Activated CD8-positive, alpha-beta T cell treated with anti-CD3 and anti-CD28 coated beads, Interleukin-2, amount 10 ng/mL, durations not matched to agents 7 days and 5 days (primary cell): ENCODE data around the gene HSD11B2. TPM values are rescaled to one million over a fixed set of nuclear protein-coding genes. Genes with fewer than 3 reads are reported as not detected.
"Not testable (repeated sequence)": the region's sequence is repeated elsewhere in the genome, so short reads cannot be mapped to it uniquely, and the experiment has no call there.

Source experiments
- ATAC-seq: fragments of 150-1000 bp; cut with Tn5 transposase; one replicate; pipeline ENCODE4 v1.10.0; 2021; ENCODE audit warnings: moderate library complexity
- CTCF ChIA-PET: fragments of 350-600 bp; sonication (Branson Sonifier 250); formaldehyde crosslinking; loops from one replicate; lab custom pipeline; 2021; ENCODE audit warnings: antibody characterized with exemption; lab: Charles Lee
- POLR2A ChIA-PET: fragments of 350-600 bp; sonication (Branson Sonifier 250); formaldehyde crosslinking; loops from one replicate; lab custom pipeline; 2021; ENCODE audit warnings: antibody characterized with exemption; lab: Charles Lee
- DNase-seq: peaks from one replicate; pipeline ENCODE4 v3.0.0-alpha.2; 2020
- H3K27ac Mint-ChIP-seq: one replicate; pipeline ENCODE4 v1.8.0; 2021; ENCODE audit warnings: mild to moderate bottlenecking, mixed read lengths
- H3K27me3 Mint-ChIP-seq: one replicate; pipeline ENCODE4 v1.8.0; 2021; ENCODE audit warnings: low read depth, mixed read lengths
- H3K36me3 Mint-ChIP-seq: one replicate; pipeline ENCODE4 v1.8.0; 2021; ENCODE audit warnings: low read depth, mixed read lengths
- H3K4me1 Mint-ChIP-seq: one replicate; pipeline ENCODE4 v1.8.0; 2021; ENCODE audit warnings: low read depth, mixed read lengths
- H3K4me3 Mint-ChIP-seq: one replicate; pipeline ENCODE4 v1.8.0; 2021; ENCODE audit warnings: mild to moderate bottlenecking, mixed read lengths
- H3K9me3 Mint-ChIP-seq: one replicate; pipeline ENCODE4 v1.8.0; 2022; ENCODE audit warnings: mixed read lengths; ENCODE audit not compliant: insufficient read depth
- total RNA-seq, 2 experiments: library from RNA; stranded (reverse); gene quantifications; one replicate each; pipeline ENCODE4 v1.2.3, GENCODE V29; 2021

HSD11B2 gene
- total RNA-seq, 2 experiments from 2014 or later: not detected

DNA sequence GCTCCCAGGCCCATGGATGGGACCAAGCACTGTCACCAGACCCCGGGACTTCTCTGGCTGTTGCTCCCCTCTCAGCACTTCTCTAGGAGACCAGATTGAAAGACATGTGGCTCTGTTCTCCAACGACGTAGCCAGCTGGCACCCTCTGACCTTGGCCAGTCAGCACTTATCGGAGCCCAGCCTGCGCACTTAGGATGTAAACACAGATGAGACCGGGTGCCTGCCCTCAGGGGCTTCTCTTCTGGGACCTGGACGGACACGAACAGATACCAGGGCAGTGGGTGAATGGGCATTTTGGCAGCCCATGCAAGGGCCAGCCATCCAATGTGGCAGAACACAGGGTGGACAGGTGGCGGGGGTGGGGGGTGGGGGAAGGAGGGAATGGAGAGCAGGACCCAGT lies 21.3 kb upstream of the HSD11B2 start:
- H3K4me3 Mint-ChIP-seq: no peak overlapping the region
- DNase-seq (no peak), ATAC-seq (no peak)
- POLR2A ChIA-PET: no interaction called here
- CTCF ChIA-PET: no interaction called here
- no peaks in the 10 kb centered on the region for H3K36me3 Mint-ChIP-seq
- no peak overlapping the region for H3K27ac Mint-ChIP-seq
- no peaks in the 10 kb centered on the region for H3K4me1 Mint-ChIP-seq
- no peaks in the 10 kb centered on the region for H3K9me3 Mint-ChIP-seq
- H3K27me3 Mint-ChIP-seq: peaks cover 10% of the 10 kb centered on the region

DNA sequence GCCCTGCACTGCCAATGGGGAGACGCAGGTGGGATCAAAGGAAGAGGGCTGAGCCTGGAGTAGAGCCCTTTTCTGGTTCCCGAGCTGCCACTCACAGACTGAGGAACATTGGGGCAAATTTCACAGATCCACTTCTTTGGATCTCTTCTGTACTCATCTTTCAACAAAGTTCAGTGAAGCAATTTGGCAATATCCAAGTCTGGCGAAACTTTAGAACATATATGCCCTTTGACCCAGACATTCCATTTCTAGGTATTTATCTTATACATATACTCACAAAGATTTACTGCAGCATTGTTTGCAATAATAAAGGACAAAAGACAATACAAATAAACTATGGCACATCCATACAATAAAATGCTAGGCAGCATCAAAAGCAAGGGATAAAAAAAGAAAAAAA lies 19.6 kb upstream of the HSD11B2 start:
- no peaks in the 10 kb centered on the region for H3K36me3 Mint-ChIP-seq
- no peaks in the 10 kb centered on the region for H3K9me3 Mint-ChIP-seq
- H3K27ac Mint-ChIP-seq: no peak overlapping the region
- no peak for DNase-seq
- H3K27me3 Mint-ChIP-seq: peaks cover 15% of the 10 kb centered on the region
- peaks cover 4% of the 10 kb centered on the region for H3K4me1 Mint-ChIP-seq
- no peak overlapping the region for H3K4me3 Mint-ChIP-seq
- ChIA-PET CTCF (interaction anchor here (0.8 kb wide), 1 partner anchor 12 kb away, joined by 3 read pairs; no protein-coding TSS in a partner anchor), POLR2A (no interaction called here)
- ATAC-seq: no peak

DNA sequence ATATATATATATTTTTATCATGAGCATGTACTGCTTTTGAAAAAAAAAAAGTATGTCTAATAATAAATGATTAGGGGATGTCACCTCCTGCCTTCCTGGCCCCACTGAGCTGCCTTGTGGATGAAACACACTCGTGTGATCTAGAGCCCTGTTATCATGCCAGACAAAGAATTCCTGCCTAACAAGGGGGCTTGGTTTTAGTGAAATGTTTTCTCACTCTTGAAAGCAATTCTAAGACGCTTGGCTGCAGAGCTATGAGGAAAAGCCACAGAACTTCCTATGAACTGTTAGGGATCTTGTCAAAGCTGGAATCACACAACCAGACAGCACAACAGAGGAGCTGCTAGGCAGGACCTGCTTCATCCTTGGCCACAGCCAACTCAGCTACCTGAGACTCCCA lies 18.6 kb upstream of the HSD11B2 start:
- H3K9me3 Mint-ChIP-seq: no peaks in the 10 kb centered on the region
- H3K4me1 Mint-ChIP-seq: peaks cover 8% of the 10 kb centered on the region
- ChIA-PET POLR2A (interaction anchor here (0.7 kb wide), 1 partner anchor 44 kb away, joined by 5 read pairs; no protein-coding TSS in a partner anchor), CTCF (interaction anchor here (0.7 to 3.8 kb wide), 2 partner anchors 12 to 15 kb away, joined by 3 to 22 read pairs; no protein-coding TSS in a partner anchor)
- no peak for ATAC-seq
- no peaks in the 10 kb centered on the region for H3K36me3 Mint-ChIP-seq
- no peak overlapping the region for H3K4me3 Mint-ChIP-seq
- DNase-seq: no peak
- H3K27ac Mint-ChIP-seq: no peak overlapping the region
- H3K27me3 Mint-ChIP-seq: peaks cover 22% of the 10 kb centered on the region

DNA sequence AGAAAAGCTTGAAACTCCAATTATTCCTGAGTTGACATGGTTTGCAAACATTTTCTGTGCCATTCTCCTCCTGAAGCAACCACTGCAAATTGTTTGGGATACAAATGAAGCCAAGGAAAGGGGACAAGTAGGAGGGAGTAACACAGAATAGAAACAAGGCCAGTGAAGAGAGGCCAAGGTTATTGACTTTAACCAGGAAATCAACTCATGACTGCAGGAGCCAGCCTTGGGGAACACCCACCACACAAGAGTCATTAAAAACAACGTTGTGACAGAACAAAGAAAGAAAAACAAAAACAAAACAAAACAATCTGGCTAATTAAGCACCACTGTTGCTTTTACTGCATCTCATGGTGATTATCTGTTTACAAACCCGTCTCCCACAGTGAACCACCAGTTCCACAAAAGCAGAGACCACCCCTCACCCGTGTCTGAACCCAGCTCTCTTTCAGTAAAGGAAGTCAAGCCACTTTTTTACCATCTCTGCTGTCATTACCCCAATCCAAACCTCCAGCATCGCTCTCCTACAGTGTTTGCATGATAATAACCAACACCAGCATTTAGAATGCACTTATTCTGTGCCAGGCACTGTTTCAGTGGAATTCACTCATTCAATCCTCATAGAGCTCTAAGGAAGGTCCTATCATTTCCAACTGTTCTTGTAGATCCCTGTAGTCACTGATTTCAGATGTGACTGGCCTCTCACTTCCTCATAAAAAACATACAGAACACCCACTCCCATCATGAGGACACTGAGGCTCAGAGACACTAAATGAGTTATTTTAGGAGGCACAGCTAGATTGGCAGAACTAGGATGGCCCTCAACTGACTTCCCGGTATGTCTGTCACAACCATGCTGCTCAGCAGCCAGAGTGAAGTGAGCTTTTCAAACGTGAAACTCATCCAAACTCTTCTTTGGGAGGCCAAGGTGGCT lies 16.7 kb upstream of the HSD11B2 start:
- H3K9me3 Mint-ChIP-seq: no peaks in the 10 kb centered on the region
- POLR2A ChIA-PET: no interaction called here

DNA sequence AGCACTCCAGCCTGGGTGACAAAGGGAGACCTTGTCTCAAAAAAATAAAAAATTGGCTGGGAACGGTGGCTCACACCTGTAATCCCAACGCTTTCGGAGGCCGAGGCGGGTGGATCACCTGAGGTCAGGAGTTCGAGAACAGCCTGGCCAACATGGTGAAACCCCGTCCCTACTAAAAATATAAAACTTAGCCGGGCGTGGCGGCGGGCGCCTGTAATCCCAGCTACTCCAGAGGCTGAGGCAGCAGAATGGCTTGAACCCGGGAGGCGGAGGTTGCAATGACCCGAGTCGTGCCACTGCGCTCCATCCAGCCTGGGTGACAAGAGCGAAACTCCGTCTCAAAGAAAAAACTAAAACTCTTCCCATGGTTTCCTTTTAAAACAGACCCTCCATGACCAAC lies 15.5 kb upstream of the HSD11B2 start:
- Mint-ChIP-seq H3K27me3 (peaks cover 36% of the 10 kb centered on the region), H3K4me3 (peak overlapping the region; percentile 22)
- H3K36me3 Mint-ChIP-seq, DNase-seq, H3K4me1 Mint-ChIP-seq, ATAC-seq, H3K9me3 Mint-ChIP-seq, H3K27ac Mint-ChIP-seq, POLR2A ChIA-PET: not testable (repeated sequence)
- CTCF ChIA-PET: interaction anchor here (2.3 to 3.8 kb wide), 3 partner anchors 12 to 155 kb away, joined by 7 to 22 read pairs (median 8); no protein-coding TSS in a partner anchor

More for the DNA sequence above, 16.7 kb upstream of the HSD11B2 start:
- CTCF ChIA-PET: interaction anchor here (1.1 to 3.8 kb wide), 5 partner anchors 13 to 153 kb away, joined by 3 to 22 read pairs (median 7); no protein-coding TSS in a partner anchor
- ATAC-seq (no peak), DNase-seq (no peak)
- peaks cover 8% of the 10 kb centered on the region for H3K4me1 Mint-ChIP-seq
- no peaks in the 10 kb centered on the region for H3K36me3 Mint-ChIP-seq
- no peak overlapping the region for H3K4me3 Mint-ChIP-seq
- H3K27ac Mint-ChIP-seq: no peak overlapping the region
- peaks cover 32% of the 10 kb centered on the region for H3K27me3 Mint-ChIP-seq

DNA sequence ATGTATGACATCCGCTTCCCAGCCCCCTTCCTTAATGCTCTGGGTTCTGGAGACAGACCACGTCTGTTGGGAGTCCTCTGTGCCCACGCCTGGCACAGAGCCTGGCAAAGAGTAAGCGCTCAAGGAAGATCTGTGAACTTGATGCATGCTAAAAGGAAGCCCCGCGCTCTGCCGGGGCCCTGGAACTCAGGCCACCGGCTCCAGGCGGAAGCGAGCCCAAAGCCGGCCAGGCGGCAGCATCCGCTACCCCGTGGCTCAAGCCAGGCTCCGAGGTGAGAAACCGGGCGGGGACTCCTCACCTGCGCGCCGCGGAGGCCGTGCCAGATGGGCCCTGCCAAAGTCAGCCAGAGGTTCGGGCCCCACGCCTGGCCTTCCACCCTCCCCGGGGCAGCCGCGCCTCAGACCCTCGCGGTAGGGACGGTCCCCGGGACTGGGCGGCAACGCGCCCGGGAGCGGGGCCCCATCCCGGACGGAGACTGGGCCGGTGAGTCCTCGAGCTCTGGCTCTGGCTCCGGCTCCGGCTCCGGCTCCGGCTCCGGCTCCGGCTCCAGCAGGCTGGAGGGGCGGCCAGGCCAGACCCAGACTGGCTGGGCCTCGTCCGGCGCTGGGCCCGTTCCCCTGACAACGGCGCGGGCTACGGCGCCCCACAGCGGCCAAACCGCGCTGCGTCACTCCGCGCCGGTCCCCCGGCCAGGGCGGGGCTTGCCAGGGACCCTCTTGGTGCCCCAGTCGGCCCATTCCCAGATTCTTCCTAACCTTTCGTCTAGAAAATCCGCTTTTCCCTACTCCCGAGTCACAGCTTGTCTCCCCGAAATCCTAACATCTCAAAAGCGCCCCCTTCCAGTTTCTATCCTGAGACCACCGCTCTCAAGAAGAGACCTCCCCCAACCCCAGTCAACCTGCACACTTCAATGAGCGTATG lies 14.8 kb upstream of the HSD11B2 start, which contains the start of gene ZDHHC1:
Gene ZDHHC1 (minus strand): TSS at position 606 of the 922 bp plus-strand sequence. CDS start 8,702 bp downstream, outside the sequence.
- ChIA-PET POLR2A (interaction anchor here (0.5 kb wide), 1 partner anchor 717 kb away, joined by 3 read pairs; no protein-coding TSS in a partner anchor), CTCF (interaction anchor here (0.7 to 4.1 kb wide), 7 partner anchors 11 to 77 kb away, joined by 3 to 34 read pairs (median 4); no protein-coding TSS in a partner anchor)
- Mint-ChIP-seq H3K4me1 (peaks cover 8% of the 10 kb centered on the region), H3K4me3 (peak within 1 kb of the TSS; percentile 67), H3K27ac (peak within 1 kb of the TSS; percentile 12), H3K27me3 (peaks cover 36% of the 10 kb centered on the region), H3K36me3 (no peaks in the 10 kb centered on the region), H3K9me3 (no peaks in the 10 kb centered on the region)
- peak; percentile 48 for DNase-seq
- ATAC-seq: peak; percentile 81

DNA sequence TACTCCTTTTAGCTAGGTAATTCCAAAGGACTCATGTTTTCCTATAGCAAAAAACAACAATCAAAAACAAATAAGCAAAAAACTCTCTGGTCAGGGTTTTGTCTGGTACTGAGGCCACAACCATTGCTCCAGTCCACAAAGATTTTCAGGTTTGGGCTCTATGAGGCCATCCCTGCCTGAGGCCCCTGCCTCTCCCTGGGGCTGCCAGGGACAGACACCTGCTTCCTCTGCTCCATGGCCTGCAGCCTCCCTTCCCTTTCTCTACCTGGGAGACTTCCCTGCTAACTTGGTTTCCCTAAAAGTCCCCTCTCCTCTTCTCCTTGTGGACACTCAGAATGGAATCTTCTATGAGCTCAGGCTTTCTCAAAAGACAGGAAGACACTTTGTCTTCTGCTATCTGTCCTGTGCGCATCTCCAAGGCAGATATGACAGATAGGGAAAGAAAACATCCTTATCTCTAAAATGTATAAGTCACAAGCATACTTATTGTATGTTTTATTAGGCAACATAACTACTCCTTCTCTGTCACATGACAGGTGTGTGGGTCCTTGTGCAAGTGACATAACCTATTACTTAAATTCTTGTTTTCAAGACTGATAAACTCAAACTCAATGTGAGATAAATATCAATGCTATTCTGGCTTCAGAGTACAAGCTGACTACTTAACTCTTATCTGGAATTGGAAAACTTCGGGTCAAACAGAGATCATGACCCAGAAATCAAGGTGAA lies 13.4 kb upstream of the HSD11B2 start:
- ATAC-seq: no peak
- Mint-ChIP-seq H3K36me3 (no peaks in the 10 kb centered on the region), H3K4me1 (peaks cover 8% of the 10 kb centered on the region), H3K4me3 (no peak overlapping the region), H3K27me3 (peaks cover 38% of the 10 kb centered on the region), H3K9me3 (no peaks in the 10 kb centered on the region), H3K27ac (no peak overlapping the region)
- CTCF ChIA-PET: interaction anchor here (0.6 to 4.1 kb wide), 6 partner anchors 10 to 71 kb away, joined by 3 to 34 read pairs (median 4); no protein-coding TSS in a partner anchor
- POLR2A ChIA-PET: no interaction called here
- no peak for DNase-seq

DNA sequence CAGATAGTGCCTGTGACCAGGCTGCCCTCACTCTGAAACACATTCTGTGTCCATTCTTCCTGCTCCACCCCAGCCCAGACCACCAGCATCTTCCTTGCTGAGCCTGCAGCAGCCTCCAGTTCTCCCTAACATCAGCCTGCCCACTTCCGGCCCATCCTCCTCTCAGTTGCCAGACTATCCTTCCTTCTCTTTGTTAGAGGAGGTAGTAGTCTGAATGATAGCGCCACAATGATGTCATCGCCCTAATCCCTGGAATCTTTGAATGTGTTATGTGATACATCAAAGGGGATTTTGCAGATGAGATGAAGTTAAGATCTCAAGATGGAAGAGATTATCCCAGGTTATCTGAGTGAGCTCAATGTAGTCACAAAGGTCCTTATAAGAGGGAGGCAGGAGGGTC lies 11.4 kb upstream of the HSD11B2 start:
- ChIA-PET POLR2A (no interaction called here), CTCF (interaction anchor here (1.0 to 4.1 kb wide), 3 partner anchors 8 to 46 kb away, joined by 3 to 34 read pairs (median 3); no protein-coding TSS in a partner anchor)
- H3K4me1 Mint-ChIP-seq: peaks cover 8% of the 10 kb centered on the region
- H3K27me3 Mint-ChIP-seq: peaks cover 39% of the 10 kb centered on the region
- H3K4me3 Mint-ChIP-seq: no peak overlapping the region
- DNase-seq: no peak
- ATAC-seq: no peak
- H3K36me3 Mint-ChIP-seq: no peaks in the 10 kb centered on the region
- H3K27ac Mint-ChIP-seq: no peak overlapping the region
- no peaks in the 10 kb centered on the region for H3K9me3 Mint-ChIP-seq

DNA sequence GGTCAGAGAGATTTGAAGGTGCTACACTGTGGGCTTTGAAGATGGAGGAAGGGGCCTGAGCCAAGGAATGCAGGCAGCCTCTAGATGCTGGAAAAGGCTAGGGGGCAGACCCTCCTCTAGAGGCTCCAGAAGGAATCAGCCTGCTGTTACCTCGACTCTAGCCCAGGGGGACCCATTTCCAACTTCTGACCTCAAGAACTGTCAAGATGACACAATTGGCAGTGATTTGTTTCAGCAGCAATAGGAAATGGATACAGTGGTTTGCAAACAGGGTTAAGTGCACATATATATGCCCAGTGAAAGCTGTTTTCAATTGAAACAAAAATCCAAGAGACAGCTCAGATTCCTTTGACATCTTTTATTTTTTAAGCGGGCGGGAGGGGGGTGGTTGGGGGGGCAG lies 11.0 kb upstream of the HSD11B2 start:
- ChIA-PET CTCF (interaction anchor here (1.0 to 4.1 kb wide), 3 partner anchors 7 to 46 kb away, joined by 3 to 34 read pairs (median 3); no protein-coding TSS in a partner anchor), POLR2A (interaction anchor here (0.6 kb wide), 1 partner anchor 427 kb away, joined by 3 read pairs; no protein-coding TSS in a partner anchor)
- peaks cover 37% of the 10 kb centered on the region for H3K27me3 Mint-ChIP-seq
- H3K36me3 Mint-ChIP-seq: no peaks in the 10 kb centered on the region
- H3K4me3 Mint-ChIP-seq: no peak overlapping the region
- peaks cover 8% of the 10 kb centered on the region for H3K4me1 Mint-ChIP-seq
- H3K27ac Mint-ChIP-seq: no peak overlapping the region
- H3K9me3 Mint-ChIP-seq: no peaks in the 10 kb centered on the region
- DNase-seq: no peak
- ATAC-seq: no peak

DNA sequence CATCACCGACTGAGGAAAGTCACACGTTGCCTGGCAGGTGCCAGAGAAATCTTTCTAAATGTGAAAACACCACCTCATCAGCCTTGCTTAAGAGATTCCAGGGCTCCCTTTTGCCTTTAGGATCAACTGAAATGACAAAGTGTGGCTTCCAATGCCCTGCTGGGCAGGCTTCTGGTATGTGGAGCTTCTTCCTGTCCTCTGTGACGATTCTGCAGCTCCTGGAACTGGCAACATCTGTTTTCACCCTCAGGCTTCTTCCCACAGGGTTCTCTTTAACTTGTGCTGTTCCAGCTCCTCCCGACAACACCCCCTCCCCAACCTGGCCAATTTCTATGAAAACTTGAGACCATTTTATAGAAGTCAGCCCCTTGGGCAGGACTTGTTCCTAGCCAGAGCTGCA lies 9.9 kb upstream of the HSD11B2 start:
- ATAC-seq (no peak), DNase-seq (no peak)
- Mint-ChIP-seq H3K4me3 (no peak overlapping the region), H3K27ac (no peak overlapping the region), H3K27me3 (peaks cover 38% of the 10 kb centered on the region), H3K4me1 (peaks cover 4% of the 10 kb centered on the region), H3K9me3 (no peaks in the 10 kb centered on the region), H3K36me3 (no peaks in the 10 kb centered on the region)
- POLR2A ChIA-PET: no interaction called here
- CTCF ChIA-PET: interaction anchor here (1.4 kb wide), 1 partner anchor 21 kb away, joined by 3 read pairs; no protein-coding TSS in a partner anchor
